ENCODE measurements around the gene KCNAB2. TPM values are rescaled to one million over a fixed set of nuclear protein-coding genes. Genes with fewer than 3 reads are reported as not detected.
A peak's percentile ranks its signal among the peaks of the same experiment; 100 is the strongest.

Gene KCNAB2
- polyA plus RNA-seq, 1 experiment: 10.3 TPM

DNA sequence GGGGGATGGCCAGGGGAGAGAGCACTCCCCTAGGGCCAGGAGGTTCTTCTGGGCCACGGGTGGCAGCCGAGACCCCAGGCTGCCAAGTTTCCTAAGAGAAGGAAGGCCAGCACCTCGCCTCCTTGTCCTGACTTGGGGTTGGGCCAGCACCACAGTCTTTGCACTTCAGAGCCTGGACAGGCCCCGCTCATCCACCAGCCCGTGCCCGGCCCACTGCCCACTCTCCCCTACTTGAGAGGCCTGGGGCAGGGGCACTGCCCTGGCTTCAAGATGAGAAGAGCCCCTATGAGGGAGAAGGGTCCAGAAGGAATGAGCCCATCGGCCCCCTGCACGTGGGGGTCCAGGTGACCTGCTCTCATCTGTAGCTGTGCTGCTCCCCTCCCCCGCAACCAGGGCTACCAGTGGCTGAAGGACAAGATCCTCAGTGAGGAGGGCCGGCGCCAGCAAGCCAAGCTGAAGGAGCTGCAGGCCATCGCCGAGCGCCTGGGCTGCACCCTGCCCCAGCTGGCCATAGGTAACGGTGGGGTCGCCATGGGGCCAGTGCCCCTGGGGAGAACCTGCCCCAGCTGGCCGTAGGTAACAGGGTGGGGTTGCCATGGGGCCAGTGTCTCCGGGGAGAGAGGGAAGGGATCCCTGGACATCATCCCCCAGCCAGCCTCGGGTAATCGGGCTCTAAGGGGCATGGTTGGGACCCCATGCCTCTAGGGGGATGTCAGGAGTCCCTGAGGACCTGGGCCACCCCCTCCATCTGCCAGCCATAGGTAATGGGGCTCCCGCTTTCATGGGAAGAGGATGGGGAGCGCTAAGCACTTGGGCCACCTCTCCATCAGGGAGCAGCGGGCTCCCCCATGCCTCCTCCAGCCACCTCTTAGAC lies 50.8 kb downstream of the KCNAB2 start:
- ChIA-PET CTCF (interaction anchor here (1.5 kb wide), 1 partner anchor 62 kb away, joined by 4 read pairs; no protein-coding TSS in a partner anchor), POLR2A (no interaction called here)
- no peak for DNase-seq (ENCODE audit: low read depth)
- Histone ChIP-seq H3K4me3 (ENCODE audit: low read depth, low read length) (no peak overlapping the region), H3K27me3 (ENCODE audit: control insufficient read depth, insufficient read depth, low read length) (no peaks in the 10 kb centered on the region), H3K36me3 (ENCODE audit: control insufficient read depth, insufficient read depth, low read length) (no peaks in the 10 kb centered on the region)
- no peak for TF ChIP-seq CTCF (IDR thresholded peaks at IDR 0.05; ENCODE audit: insufficient read depth, low read depth, low read length)

DNA sequence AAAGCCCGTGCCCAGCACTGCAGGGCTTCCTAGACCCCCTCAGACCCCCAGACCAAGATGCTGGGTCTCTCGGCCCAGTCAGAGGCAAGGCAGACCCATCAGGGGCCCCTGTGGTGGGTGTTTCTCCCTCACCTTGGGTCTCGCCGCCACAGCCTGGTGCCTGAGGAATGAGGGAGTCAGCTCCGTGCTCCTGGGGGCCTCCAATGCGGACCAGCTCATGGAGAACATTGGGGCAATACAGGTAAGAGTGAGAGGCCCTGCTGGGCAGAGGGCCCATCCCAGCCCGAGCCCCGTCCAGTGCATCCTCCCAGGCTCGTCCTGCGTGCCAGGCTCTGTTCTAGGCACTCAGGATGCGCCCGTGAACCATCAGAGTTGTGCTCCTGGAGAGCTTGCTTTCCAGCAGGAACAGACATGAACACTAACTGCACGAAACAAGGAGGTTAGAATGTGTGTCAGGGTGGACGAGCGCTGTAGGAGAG lies 51.5 kb downstream of the KCNAB2 start:
- no peak overlapping the region for H3K4me3 ChIP-seq (ENCODE audit: low read depth, low read length)
- no peaks in the 10 kb centered on the region for H3K36me3 ChIP-seq (ENCODE audit: control insufficient read depth, insufficient read depth, low read length)
- CTCF ChIA-PET: interaction anchor here (0.8 to 1.5 kb wide), 2 partner anchors 14 to 63 kb away, joined by 3 to 4 read pairs; no protein-coding TSS in a partner anchor
- no peak for TF ChIP-seq CTCF (IDR thresholded peaks at IDR 0.05; ENCODE audit: insufficient read depth, low read depth, low read length)
- POLR2A ChIA-PET: no interaction called here
- no peak for DNase-seq (ENCODE audit: low read depth)
- no peaks in the 10 kb centered on the region for H3K27me3 ChIP-seq (ENCODE audit: control insufficient read depth, insufficient read depth, low read length)

DNA sequence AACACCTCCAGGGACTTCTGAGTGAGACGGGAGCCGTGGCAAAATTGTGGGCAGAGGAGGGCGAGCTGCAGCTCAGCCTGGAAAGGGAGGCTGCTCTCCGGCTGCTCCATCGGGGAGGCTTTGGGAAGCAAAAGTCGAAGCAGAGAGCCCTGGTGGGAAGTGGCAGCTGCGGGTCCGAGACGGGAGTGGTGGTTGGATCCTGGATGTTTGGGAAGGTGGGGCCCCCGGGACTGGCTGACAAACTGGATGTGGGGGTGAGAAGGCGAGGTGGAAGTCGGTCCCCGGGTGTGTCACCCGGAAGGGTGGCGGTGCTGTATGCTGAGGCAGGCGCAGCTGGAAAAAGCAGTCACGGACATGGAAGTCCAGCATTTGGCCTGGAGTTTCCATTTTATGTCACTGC lies 52.1 kb downstream of the KCNAB2 start:
- ChIA-PET POLR2A (no interaction called here), CTCF (interaction anchor here (0.8 to 1.5 kb wide), 3 partner anchors 15 to 64 kb away, joined by 3 to 4 read pairs (median 3); no protein-coding TSS in a partner anchor)
- Histone ChIP-seq H3K27me3 (ENCODE audit: control insufficient read depth, insufficient read depth, low read length) (no peaks in the 10 kb centered on the region), H3K36me3 (ENCODE audit: control insufficient read depth, insufficient read depth, low read length) (no peaks in the 10 kb centered on the region), H3K4me3 (ENCODE audit: low read depth, low read length) (no peak overlapping the region)
- no peak for TF ChIP-seq CTCF (IDR thresholded peaks at IDR 0.05; ENCODE audit: insufficient read depth, low read depth, low read length)
- DNase-seq (ENCODE audit: low read depth): no peak

GRCh38 chr1:6098303-6099215 lies 52.9 kb downstream of the KCNAB2 start:
- CTCF ChIA-PET: interaction anchor here (0.9 to 1.5 kb wide), 4 partner anchors 8 to 64 kb away, joined by 3 to 5 read pairs (median 4); no protein-coding TSS in a partner anchor
- H3K36me3 ChIP-seq (ENCODE audit: control insufficient read depth, insufficient read depth, low read length): no peaks in the 10 kb centered on the region
- TF ChIP-seq CTCF (IDR thresholded peaks at IDR 0.05; ENCODE audit: insufficient read depth, low read depth, low read length): no peak
- H3K27me3 ChIP-seq (ENCODE audit: control insufficient read depth, insufficient read depth, low read length): no peaks in the 10 kb centered on the region
- DNase-seq (ENCODE audit: low read depth): peak; percentile 63
- POLR2A ChIA-PET: interaction anchor here (0.6 kb wide), 1 partner anchor 72 kb away, joined by 3 read pairs; no protein-coding TSS in a partner anchor
- H3K4me3 ChIP-seq (ENCODE audit: low read depth, low read length): no peak overlapping the region
